BJ (cell line): ENCODE data around the gene PHACTR1. TPM values are rescaled to one million over a fixed set of nuclear protein-coding genes. Genes with fewer than 3 reads are reported as not detected.
A peak's percentile ranks its signal among the peaks of the same experiment; 100 is the strongest.

Source experiments
- CTCF ChIA-PET: fragments of 350-600 bp; formaldehyde crosslinking; extraction: SDS; loops from one replicate; lab custom pipeline; 2021; ENCODE audit warnings: antibody characterized with exemption, inconsistent platforms; lab: Yijun Ruan, JAX
- POLR2A ChIA-PET: fragments of 300-600 bp; sonication (Branson Sonifier 250); formaldehyde crosslinking; extraction: SDS; loops from one replicate; lab custom pipeline; 2021; ENCODE audit warnings: antibody characterized with exemption; lab: Charles Lee
- DNase-seq: peaks from one replicate; pipeline ENCODE4 v3.0.0-alpha.2; 2011; ENCODE audit warnings: low read depth
- H3K27me3 ChIP-seq: 2 replicates; pipeline ENCODE4 v1.6.0; 2011; ENCODE audit warnings: low read length; ENCODE audit not compliant: control insufficient read depth, insufficient read depth
- H3K36me3 ChIP-seq: 2 replicates; pipeline ENCODE4 v1.5.1; 2011; ENCODE audit warnings: low read length; ENCODE audit not compliant: control insufficient read depth, insufficient read depth
- H3K4me3 ChIP-seq: 2 replicates; pipeline ENCODE4 v1.5.1; 2011; ENCODE audit warnings: low read depth, mild to moderate bottlenecking, control low read depth, low read length
- polyA plus RNA-seq: library from polyadenylated mRNA; depleted of rRNA; stranded (reverse); fragments of >200 nt; gene quantifications from 2 replicates; pipeline ENCODE4 v1.2.3, GENCODE V29; 2011
- TF ChIP-seq, protein P1 (sequence below): IDR thresholded peaks from 2 replicates; pipeline ENCODE4 v1.5.1; 2011; ENCODE audit warnings: low read depth, mild to moderate bottlenecking, control low read depth, inconsistent platforms, low read length, moderate library complexity; ENCODE audit not compliant: insufficient read depth

The PHACTR1 gene
- polyA plus RNA-seq, 1 experiment, result 0.40 TPM

DNA sequence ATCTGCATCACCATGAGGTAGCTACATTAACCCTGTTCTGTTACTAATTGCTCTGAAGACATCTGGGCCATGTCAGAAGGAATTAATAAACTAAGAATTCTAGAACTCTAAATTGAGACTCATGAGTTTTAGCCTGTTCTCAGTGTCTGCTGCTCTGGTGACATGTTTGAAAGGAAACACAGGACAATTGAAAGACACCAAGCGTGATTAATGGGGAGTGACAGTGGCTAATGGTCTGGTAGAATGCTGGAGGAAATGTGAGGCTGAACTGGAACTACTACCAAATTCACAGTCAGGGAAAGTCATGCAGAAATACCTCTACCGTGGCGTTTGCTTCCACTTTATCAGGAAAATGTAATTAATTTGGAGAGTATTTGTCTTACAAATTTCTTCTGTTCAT lies 471.7 kb downstream of the PHACTR1 start:
- ChIA-PET POLR2A (no interaction called here), CTCF (interaction anchor here (0.7 to 0.9 kb wide), 2 partner anchors 8 to 11 kb away, joined by 3 to 4 read pairs; no protein-coding TSS in a partner anchor)
- TF ChIP-seq, protein P1, sequence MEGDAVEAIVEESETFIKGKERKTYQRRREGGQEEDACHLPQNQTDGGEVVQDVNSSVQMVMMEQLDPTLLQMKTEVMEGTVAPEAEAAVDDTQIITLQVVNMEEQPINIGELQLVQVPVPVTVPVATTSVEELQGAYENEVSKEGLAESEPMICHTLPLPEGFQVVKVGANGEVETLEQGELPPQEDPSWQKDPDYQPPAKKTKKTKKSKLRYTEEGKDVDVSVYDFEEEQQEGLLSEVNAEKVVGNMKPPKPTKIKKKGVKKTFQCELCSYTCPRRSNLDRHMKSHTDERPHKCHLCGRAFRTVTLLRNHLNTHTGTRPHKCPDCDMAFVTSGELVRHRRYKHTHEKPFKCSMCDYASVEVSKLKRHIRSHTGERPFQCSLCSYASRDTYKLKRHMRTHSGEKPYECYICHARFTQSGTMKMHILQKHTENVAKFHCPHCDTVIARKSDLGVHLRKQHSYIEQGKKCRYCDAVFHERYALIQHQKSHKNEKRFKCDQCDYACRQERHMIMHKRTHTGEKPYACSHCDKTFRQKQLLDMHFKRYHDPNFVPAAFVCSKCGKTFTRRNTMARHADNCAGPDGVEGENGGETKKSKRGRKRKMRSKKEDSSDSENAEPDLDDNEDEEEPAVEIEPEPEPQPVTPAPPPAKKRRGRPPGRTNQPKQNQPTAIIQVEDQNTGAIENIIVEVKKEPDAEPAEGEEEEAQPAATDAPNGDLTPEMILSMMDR, result no peak
- H3K4me3 ChIP-seq, result no peak overlapping the region
- H3K36me3 ChIP-seq, result no peaks in the 10 kb centered on the region
- H3K27me3 ChIP-seq, result no peaks in the 10 kb centered on the region
- no peak for DNase-seq

DNA sequence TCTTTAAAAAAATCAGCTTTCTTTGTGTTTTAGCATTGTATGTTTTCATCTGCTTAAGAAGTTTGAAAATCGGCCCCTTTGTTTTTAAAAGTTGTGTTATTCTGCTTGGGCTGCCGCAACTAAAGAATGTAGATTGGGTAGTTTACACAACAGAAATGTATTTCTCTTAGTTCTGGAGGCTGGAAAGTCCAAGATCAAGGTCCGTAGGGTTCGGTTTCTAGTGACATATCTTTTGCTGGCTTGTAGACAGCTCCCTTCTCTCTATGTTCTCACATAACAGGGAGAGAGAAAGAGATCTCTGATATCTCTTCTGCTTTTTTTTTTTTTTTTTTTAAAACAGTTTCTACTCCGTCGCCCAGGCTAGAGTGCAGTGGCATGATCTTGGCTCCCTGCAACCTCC lies 473.1 kb downstream of the PHACTR1 start:
- no peaks in the 10 kb centered on the region for H3K36me3 ChIP-seq
- POLR2A ChIA-PET, result no interaction called here
- no peak for DNase-seq
- TF ChIP-seq, protein P1, result no peak
- no peak overlapping the region for H3K4me3 ChIP-seq
- no peaks in the 10 kb centered on the region for H3K27me3 ChIP-seq
- CTCF ChIA-PET, result no interaction called here

DNA sequence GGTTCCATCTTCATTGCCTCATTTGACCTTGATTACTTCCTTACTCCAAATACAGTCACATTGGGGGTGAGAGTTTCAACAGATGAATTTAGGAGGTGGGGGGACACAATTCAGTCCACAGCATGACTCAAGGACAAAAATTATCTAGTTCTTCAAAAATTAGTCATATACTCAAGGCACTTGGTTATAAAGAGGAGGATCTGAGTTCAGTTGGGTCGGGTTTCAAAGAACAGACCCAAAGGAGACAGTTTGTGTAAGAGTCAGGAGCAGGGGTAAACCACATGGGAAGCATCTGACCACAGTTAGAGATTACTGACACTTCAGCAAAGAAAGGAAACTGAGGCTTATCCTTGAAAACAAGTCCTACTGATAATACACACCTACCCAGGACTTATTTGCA lies 473.8 kb downstream of the PHACTR1 start:
- DNase-seq, result no peak
- POLR2A ChIA-PET, result no interaction called here
- CTCF ChIA-PET, result no interaction called here
- H3K36me3 ChIP-seq, result no peaks in the 10 kb centered on the region
- H3K27me3 ChIP-seq, result no peaks in the 10 kb centered on the region
- H3K4me3 ChIP-seq, result no peak overlapping the region
- TF ChIP-seq, protein P1, result no peak

DNA sequence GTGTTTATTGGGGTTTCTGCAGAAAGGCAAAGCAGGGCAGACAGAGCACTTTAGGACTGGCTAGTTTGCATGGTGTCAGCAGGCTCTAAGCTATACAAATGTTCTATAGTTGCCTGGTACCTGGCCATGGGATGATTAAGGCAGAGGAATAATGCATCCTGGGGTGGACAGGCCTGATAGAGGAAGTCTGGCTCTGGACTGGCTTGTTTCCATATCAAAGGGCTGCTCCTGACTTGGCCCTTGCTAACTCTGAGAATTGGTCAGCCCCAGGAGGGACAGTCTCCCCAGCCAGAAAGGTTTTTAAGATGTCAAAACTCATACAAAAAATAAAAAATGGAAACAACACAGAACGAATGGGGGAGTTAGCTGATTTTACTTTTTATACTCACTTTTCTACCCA lies 474.9 kb downstream of the PHACTR1 start:
- ChIA-PET CTCF (interaction anchor here (0.5 to 6.1 kb wide), 2 partner anchors 141 to 337 kb away, joined by 3 to 87 read pairs; partner anchors contain the start of gene TBC1D7), POLR2A (no interaction called here)
- Histone ChIP-seq H3K36me3 (no peaks in the 10 kb centered on the region), H3K4me3 (no peak overlapping the region), H3K27me3 (no peaks in the 10 kb centered on the region)
- TF ChIP-seq, protein P1, result no peak
- no peak for DNase-seq

DNA sequence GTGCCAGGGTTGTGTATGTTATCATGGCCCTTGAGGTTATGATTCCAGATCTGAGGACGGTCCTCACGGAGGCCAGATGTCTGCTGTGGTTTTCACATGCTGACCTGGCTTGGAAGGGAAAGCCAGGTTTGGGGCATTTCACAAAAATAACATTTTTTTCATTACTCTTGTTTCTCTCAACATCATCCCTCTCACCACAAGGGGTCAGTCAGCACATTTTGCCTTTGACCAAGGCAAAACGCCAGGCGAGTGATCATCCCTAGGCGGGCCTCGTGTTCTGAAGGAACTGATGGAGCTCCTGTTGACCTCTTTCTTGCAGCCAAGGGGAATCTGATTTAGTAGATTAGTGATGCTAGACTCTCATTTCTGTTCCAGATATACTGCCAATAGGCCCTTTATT lies 478.3 kb downstream of the PHACTR1 start:
- H3K27me3 ChIP-seq, result no peaks in the 10 kb centered on the region
- H3K4me3 ChIP-seq, result no peak overlapping the region
- DNase-seq, result no peak
- no peaks in the 10 kb centered on the region for H3K36me3 ChIP-seq
- POLR2A ChIA-PET, result no interaction called here
- TF ChIP-seq, protein P1, result peak; percentile 71
- CTCF ChIA-PET, result interaction anchor here (0.6 to 6.1 kb wide), 14 partner anchors 9 to 284 kb away, joined by 3 to 87 read pairs (median 4); partner anchors contain the start of gene TBC1D7
